GM12874 (cell line): Measurements from ENCODE around the gene PRSS1.

Experiments
- TF ChIP-seq, protein P1 (sequence below): IDR thresholded peaks from 2 replicates; pipeline ENCODE4 v1.5.1; 2011; ENCODE audit warnings: low read depth, mild to moderate bottlenecking, control low read depth, low read length, moderate library complexity; ENCODE audit not compliant: insufficient read depth

PRSS1 gene

DNA sequence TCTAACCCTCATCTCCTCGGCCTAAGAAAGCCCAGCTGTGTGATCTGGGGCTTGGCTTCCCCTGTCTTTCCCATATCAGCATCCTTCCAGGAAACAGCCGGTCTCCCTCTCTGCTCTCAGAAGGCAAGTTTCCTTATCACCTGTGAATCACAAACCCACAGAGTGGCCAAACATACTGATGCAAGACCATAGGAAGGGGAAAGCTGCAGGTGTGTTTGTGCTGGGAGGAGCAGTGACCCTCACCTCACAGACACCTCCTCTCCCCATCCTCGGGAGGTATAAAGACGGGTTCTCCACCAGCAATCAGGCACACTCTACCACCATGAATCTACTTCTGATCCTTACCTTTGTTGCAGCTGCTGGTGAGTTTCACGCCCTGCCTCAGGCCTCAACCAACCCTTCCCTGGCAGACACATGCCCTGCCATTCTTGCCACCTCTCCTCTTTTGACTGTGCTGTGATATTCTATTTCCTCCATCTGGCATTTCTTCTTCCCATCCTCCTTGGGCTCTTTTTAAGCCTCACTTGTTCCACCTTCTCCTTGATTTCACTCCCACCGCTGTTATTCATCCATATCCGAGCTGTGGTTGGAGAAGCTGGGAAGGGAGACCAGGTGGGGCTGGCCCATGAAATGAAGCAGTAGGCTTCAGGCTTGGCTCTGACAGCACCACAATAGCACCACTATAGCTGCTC is 21.5 kb downstream of the PRSS1 start, which contains the start of gene PRSS2:
Gene PRSS2 (plus strand): TSS at position 310 of the 692 bp plus-strand sequence. CDS start 13 bp downstream, at position 323.
- TF ChIP-seq, protein P1, sequence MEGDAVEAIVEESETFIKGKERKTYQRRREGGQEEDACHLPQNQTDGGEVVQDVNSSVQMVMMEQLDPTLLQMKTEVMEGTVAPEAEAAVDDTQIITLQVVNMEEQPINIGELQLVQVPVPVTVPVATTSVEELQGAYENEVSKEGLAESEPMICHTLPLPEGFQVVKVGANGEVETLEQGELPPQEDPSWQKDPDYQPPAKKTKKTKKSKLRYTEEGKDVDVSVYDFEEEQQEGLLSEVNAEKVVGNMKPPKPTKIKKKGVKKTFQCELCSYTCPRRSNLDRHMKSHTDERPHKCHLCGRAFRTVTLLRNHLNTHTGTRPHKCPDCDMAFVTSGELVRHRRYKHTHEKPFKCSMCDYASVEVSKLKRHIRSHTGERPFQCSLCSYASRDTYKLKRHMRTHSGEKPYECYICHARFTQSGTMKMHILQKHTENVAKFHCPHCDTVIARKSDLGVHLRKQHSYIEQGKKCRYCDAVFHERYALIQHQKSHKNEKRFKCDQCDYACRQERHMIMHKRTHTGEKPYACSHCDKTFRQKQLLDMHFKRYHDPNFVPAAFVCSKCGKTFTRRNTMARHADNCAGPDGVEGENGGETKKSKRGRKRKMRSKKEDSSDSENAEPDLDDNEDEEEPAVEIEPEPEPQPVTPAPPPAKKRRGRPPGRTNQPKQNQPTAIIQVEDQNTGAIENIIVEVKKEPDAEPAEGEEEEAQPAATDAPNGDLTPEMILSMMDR: no peak

DNA sequence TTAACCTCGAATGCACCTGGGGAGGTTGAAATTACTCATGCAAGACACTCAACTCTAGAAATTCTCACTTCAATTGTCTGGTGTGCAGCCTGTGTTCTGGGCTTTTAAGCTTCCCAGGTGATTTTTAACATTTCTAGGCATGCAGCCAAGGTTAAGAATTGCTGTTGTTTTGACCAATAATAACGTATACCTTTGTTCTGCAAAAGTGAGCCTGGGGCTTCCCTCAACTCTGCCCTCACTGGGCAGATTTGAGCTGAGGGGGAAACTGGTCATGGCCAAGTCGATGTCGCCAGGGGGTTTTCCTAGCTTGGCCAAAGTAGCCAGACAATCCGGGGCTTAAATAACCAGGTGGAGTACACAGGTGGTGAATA is 22.1 kb downstream of the PRSS1 start:
- TF ChIP-seq, protein P1: no peak

DNA sequence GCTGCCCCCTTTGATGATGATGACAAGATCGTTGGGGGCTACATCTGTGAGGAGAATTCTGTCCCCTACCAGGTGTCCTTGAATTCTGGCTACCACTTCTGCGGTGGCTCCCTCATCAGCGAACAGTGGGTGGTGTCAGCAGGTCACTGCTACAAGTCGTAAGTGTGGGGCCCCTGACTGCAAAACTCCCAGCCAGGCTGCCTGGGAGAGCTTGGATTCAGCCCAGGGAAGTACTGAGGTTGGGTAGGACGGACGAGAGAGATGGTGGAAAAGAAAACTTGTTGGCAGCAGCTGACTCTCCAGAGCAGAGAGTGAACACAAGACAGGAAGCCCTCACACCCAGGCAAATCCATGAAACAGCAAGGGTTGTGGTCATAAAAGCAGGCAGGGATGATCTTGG is 22.8 kb downstream of the PRSS1 start:
- TF ChIP-seq, protein P1: no peak

DNA sequence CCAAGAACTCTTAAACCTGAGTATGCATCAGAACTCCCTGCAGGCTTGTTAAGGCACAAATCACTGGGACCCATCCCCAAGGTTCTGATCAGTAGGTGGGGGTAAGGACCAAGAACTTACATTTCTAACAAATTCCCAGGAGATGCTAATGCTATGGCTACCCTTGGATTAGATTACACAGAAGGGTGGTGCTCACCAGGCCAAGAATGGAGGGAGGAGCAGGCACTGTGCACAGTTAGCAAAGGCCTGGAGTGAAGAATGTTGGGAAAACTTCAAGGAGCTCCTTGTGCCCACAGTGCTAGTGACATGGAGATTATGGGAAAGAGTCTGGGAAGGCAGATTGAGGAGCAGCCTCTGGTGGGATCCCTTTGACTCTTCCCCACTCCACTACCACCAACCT is 23.4 kb downstream of the PRSS1 start:
- TF ChIP-seq, protein P1: no peak

DNA sequence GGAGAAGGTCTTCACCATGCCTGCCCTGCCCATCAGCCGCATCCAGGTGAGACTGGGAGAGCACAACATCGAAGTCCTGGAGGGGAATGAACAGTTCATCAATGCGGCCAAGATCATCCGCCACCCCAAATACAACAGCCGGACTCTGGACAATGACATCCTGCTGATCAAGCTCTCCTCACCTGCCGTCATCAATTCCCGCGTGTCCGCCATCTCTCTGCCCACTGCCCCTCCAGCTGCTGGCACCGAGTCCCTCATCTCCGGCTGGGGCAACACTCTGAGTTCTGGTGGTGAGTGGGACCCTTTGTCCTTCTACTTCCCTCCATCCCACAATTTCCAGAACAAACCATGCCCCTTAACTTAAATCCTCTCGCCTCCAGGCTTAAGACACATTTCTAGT is 24.0 kb downstream of the PRSS1 start:
- TF ChIP-seq, protein P1: no peak

DNA sequence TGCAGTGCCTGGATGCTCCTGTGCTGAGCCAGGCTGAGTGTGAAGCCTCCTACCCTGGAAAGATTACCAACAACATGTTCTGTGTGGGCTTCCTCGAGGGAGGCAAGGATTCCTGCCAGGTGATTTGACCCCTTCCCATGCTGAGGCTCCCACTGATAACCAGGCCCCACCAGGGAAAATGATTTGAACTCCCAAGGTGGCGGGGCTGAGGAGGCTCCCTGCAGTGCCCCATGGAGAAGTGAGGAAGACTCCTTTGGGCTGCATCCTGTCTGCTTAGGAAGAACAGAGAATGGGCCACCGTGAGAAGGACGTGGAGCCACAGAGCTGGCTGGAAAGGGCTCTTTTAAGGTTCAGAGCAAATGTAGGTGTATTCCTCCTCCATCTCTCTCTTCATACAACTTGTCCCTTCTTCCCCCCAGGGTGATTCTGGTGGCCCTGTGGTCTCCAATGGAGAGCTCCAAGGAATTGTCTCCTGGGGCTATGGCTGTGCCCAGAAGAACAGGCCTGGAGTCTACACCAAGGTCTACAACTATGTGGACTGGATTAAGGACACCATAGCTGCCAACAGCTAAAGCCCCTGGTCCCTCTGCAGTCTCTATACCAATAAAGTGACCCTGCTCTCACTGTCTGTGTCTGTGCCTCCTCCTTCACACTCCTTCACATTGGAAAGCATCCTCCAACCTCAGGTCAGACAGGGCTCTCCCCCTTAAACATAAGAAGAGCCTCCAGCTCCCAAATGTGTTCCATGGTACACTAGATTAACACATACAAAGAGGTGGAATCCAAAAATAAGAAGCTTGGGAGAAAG is 24.9 kb downstream of the PRSS1 start:
- TF ChIP-seq, protein P1: no peak

DNA sequence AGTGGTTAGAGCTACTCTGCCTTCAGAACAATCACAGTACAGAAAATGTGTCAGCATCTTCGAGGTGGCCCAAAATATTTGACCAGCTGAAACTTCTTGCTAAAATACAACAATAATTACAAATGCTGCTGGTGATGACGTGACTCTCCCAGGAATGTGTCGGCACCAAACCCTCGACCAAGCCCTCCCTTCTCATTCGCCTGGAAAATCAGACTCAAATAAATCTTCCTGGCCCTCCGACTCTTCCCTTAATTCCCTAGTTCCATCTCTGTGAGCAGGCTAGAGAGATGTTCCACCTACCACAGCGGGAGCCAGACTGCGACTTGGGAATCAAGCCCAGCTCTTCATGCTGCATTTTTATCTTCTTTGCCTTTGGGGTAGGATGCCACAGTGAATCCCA is 25.6 kb downstream of the PRSS1 start:
- TF ChIP-seq, protein P1: no peak
